Fibroblast of the aortic adventitia (primary cell): ENCODE results near the gene KAT6B. TPM values are rescaled to one million over a fixed set of nuclear protein-coding genes. Genes with fewer than 3 reads are reported as not detected.

ENCODE experiments used
- DNase-seq: peaks from one replicate; pipeline ENCODE4 v3.0.0-alpha.2; 2010; ENCODE audit warnings: low read depth
- H3K4me3 ChIP-seq: 2 replicates; pipeline ENCODE4 v1.5.1; 2011; ENCODE audit warnings: low read depth, mild to moderate bottlenecking, control low read depth, low read length, moderate library complexity
- CTCF ChIP-seq: IDR thresholded peaks from 2 replicates; pipeline ENCODE4 v1.5.1; 2011; ENCODE audit warnings: mild to moderate bottlenecking, low read length, control low read depth, inconsistent platforms; ENCODE audit not compliant: insufficient read depth
- total RNA-seq: library from RNA; depleted of rRNA; stranded (reverse); fragments of >200 nt; gene quantifications from 2 replicates; pipeline ENCODE4 v1.2.3, GENCODE V29; 2012; ENCODE audit warnings: low replicate concordance

KAT6B gene
- total RNA-seq, 1 donor, result 38.9 TPM

DNA sequence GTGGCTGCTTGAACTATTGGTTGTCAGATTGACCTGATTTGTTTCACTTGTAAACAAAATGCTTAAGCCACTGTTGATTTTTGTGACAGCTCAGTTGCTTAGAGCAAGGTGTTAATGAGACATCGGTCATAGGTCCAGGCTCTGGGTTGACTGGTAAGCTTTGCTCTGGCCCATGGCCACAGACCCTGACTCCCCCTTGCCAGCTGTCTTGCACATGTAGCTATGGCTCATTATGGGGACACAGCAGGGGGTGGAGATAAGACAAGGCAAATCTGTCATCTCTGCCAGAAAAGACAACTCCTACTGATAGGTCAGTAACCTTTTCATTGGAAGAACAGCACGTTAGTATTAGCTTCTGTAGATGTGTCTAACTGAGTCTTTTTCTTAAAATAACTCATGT is 95.3 kb downstream of the KAT6B start:
- TF ChIP-seq CTCF, result no peak
- no peak for DNase-seq

GRCh38 chr10:74922921-74923320 is 96.5 kb downstream of the KAT6B start:
- DNase-seq, result peak; percentile 50
- H3K4me3 ChIP-seq, result no peak overlapping the region
- no peak for TF ChIP-seq CTCF

More for the DNA sequence above, 95.3 kb downstream of the KAT6B start:
- H3K4me3 ChIP-seq, result no peak overlapping the region

GRCh38 chr10:74923556-74923955 is 97.2 kb downstream of the KAT6B start:
- no peak for DNase-seq

GRCh38 chr10:74924251-74924963 is 98.0 kb downstream of the KAT6B start:
- no peak for TF ChIP-seq CTCF
- DNase-seq, result peak; percentile 95
- no peak overlapping the region for H3K4me3 ChIP-seq

More at GRCh38 chr10:74923556-74923955, 97.2 kb downstream of the KAT6B start:
- no peak for TF ChIP-seq CTCF
- H3K4me3 ChIP-seq, result no peak overlapping the region

- DNase-seq, result no peak
- H3K4me3 ChIP-seq, result no peak overlapping the region
- TF ChIP-seq CTCF, result no peak
Measured at GRCh38 chr10:74925291-74925690, 98.9 kb downstream of the KAT6B start.

GRCh38 chr10:74925708-74926107 is 99.3 kb downstream of the KAT6B start:
- no peak for TF ChIP-seq CTCF
- DNase-seq, result no peak
- H3K4me3 ChIP-seq, result no peak overlapping the region
